ENCODE measurements around the gene BOK. TPM values are rescaled to one million over a fixed set of nuclear protein-coding genes. Genes with fewer than 3 reads are reported as not detected.

The BOK gene
- total RNA-seq, 1 experiment from 2014 or later, result 41.5 TPM

- Histone ChIP-seq H3K9ac (ENCODE audit: low read length) (0 out of 2 replicates have a peak overlapping the region, but pooled peaks have one; percentile 87), H3K27me3 (ENCODE audit: insufficient read depth, low read length) (no peaks in the 10 kb centered on the region), H3K4me3 (replicated peaks in 1 of 2; ENCODE audit: low read depth in 1 of 2, low read length in 2 of 2) (peak overlapping the region in 1 of 2 experiments; percentile 79; a peak in 2 of 4 replicates), H3K4me1 (ENCODE audit: control insufficient read depth in 1 of 2, insufficient read depth in 2 of 2, low read length in 2 of 2) (peaks cover 24 to 56% of the 10 kb centered on the region in 2 experiments; a peak in 3 of 4 replicates), H3K36me3 (ENCODE audit: control insufficient read depth in 1 of 2, insufficient read depth in 2 of 2, low read length in 2 of 2) (peaks cover 4 to 13% of the 10 kb centered on the region in 2 experiments; a peak in 3 of 4 replicates), H2AFZ (ENCODE audit: low read depth, low read length, poor library complexity, severe bottlenecking) (no peak overlapping the region), H4K20me1 (ENCODE audit: insufficient read depth) (no peaks in the 10 kb centered on the region), H3K79me2 (ENCODE audit: insufficient read depth, low read length) (peaks cover 40% of the 10 kb centered on the region), H3K9me2 (ENCODE audit: insufficient read depth) (no peaks in the 10 kb centered on the region), H3K4me2 (ENCODE audit: low read length) (peak overlapping the region; percentile 97), H3K27ac (ENCODE audit: low read depth, low read length) (peak overlapping the region; percentile 95; the same call in 1 of the 2 replicates), H3K9me3 (ENCODE audit: control insufficient read depth in 1 of 2, insufficient read depth in 1 of 2, low read depth in 1 of 2, low read length in 2 of 2) (no peaks in the 10 kb centered on the region)
- TF ChIP-seq EZH2phosphoT487 (IDR thresholded peaks at IDR 0.05; ENCODE audit: borderline replicate concordance) (no peak), JUND (IDR thresholded peaks at IDR 0.05) (no peak), ZBTB33 (IDR thresholded peaks at IDR 0.05; ENCODE audit: extremely low read depth, insufficient replicate concordance, low read length) (no peak), SRF (IDR thresholded peaks at IDR 0.05; ENCODE audit: low read depth) (no peak), ZFX (IDR thresholded peaks at IDR 0.05) (no peak), POLR2A (IDR thresholded peaks at IDR 0.05; ENCODE audit: borderline replicate concordance, extremely low read depth, insufficient read depth, insufficient read length) (no peak), CBX3 (IDR thresholded peaks at IDR 0.05; ENCODE audit: low read depth) (no peak), SIN3A (IDR thresholded peaks at IDR 0.05; ENCODE audit: low read depth) (no peak), REST (IDR thresholded peaks at IDR 0.05; ENCODE audit: low read depth) (no peak), YY1 (IDR thresholded peaks at IDR 0.05; ENCODE audit: extremely low read depth, insufficient replicate concordance, low read depth, low read length) (no peak), FOSL1 (IDR thresholded peaks at IDR 0.05; ENCODE audit: low read depth) (no peak), POLR2AphosphoS5 (IDR thresholded peaks at IDR 0.05; ENCODE audit: low read depth, low read length) (no peak), ATF3 (IDR thresholded peaks at IDR 0.05) (no peak), CEBPB (IDR thresholded peaks at IDR 0.05; ENCODE audit: low read depth) (no peak), SP1 (IDR thresholded peaks at IDR 0.05; ENCODE audit: low read depth) (no peak), EGR1 (IDR thresholded peaks at IDR 0.05; ENCODE audit: low read depth) (no peak), MAX (IDR thresholded peaks at IDR 0.05) (no peak)
- no TSS peak for BruUV-seq (replicated peaks)
- ChIA-PET POLR2A (no interaction called here), RAD21 (ENCODE audit: low non-redundant PET in 1 of 2, low total read pairs in 2 of 2, uncharacterized antibody in 2 of 2, unreplicated experiment in 2 of 2) (no interaction called here), CTCF (no interaction called here)
- DNase-seq (ENCODE audit: low read depth, low spot score) (no peak), ATAC-seq (no peak)
- intact Hi-C loops (cut with micrococcal nuclease), result no loop called here
Measured at GRCh38 chr2:241560883-241561474, 2.4 kb downstream of the BOK start.

Measured in HCT116 (cell line).